HL-60 (cell line): ENCODE data around the gene COG1.

ENCODE experiments used
- CTCF ChIP-seq: IDR thresholded peaks from one replicate; pipeline ENCODE4 v1.5.1; 2011; ENCODE audit warnings: low read length, control low read depth, inconsistent platforms; ENCODE audit not compliant: insufficient read depth
- GABPA ChIP-seq: IDR thresholded peaks from 2 replicates; pipeline ENCODE4 v1.6.1; 2012; ENCODE audit warnings: low read depth
- POLR2AphosphoS5 ChIP-seq: IDR thresholded peaks from 2 replicates; pipeline ENCODE4 v1.6.1; 2012; ENCODE audit warnings: low read depth
- REST ChIP-seq: IDR thresholded peaks from 2 replicates; pipeline ENCODE4 v1.6.1; 2012; ENCODE audit warnings: low read depth; ENCODE audit not compliant: insufficient replicate concordance

GRCh38 chr17:73174126-73174525, 18.7 kb upstream of the COG1 start:
- no peak for TF ChIP-seq POLR2AphosphoS5
- no peak for TF ChIP-seq REST
- no peak for TF ChIP-seq CTCF
- TF ChIP-seq GABPA: no peak
